GM23248 (cell line): Measurements from ENCODE around the gene ZSCAN18. TPM values are rescaled to one million over a fixed set of nuclear protein-coding genes. Genes with fewer than 3 reads are reported as not detected.

Experiments
- DNase-seq: peaks from one replicate; pipeline ENCODE4 v3.0.0-alpha.2; 2015
- H2AFZ ChIP-seq: fragments of 200-600 bp; sonication (generic); 2 replicates; pipeline ENCODE4 v1.6.1; 2016; ENCODE audit warnings: antibody characterized with exemption
- H3F3A ChIP-seq: fragments of 200-600 bp; sonication (generic); 2 replicates; pipeline ENCODE4 v1.6.1; 2016; ENCODE audit warnings: mild to moderate bottlenecking, antibody characterized with exemption, mixed run types; ENCODE audit not compliant: insufficient read depth
- H3K27ac ChIP-seq: fragments of 200-600 bp; sonication (generic); 2 replicates; pipeline ENCODE4 v1.5.1; 2016; ENCODE audit warnings: mild to moderate bottlenecking
- H3K27me3 ChIP-seq: fragments of 200-600 bp; sonication (generic); replicated peaks from 2 replicates; pipeline ENCODE4 v1.6.1; 2016; ENCODE audit warnings: mild to moderate bottlenecking; ENCODE audit not compliant: insufficient read depth
- H3K36me3 ChIP-seq: fragments of 200-600 bp; sonication (generic); 2 replicates; pipeline ENCODE4 v1.6.1; 2016; ENCODE audit warnings: low read depth, mild to moderate bottlenecking
- H3K4me1 ChIP-seq: fragments of 200-600 bp; sonication (generic); 2 replicates; pipeline ENCODE4 v1.6.1; 2016; ENCODE audit warnings: mild to moderate bottlenecking; ENCODE audit not compliant: insufficient read depth
- H3K4me2 ChIP-seq: fragments of 200-600 bp; sonication (generic); one replicate; pipeline ENCODE4 v1.6.1; 2016; ENCODE audit warnings: mild to moderate bottlenecking; ENCODE audit not compliant: unreplicated experiment
- H3K4me3 ChIP-seq: fragments of 200-600 bp; sonication (generic); 2 replicates; pipeline ENCODE4 v1.5.1; 2016; ENCODE audit warnings: mild to moderate bottlenecking
- H3K79me2 ChIP-seq: fragments of 200-600 bp; sonication (generic); 2 replicates; pipeline ENCODE4 v1.6.1; 2016; ENCODE audit warnings: mild to moderate bottlenecking; ENCODE audit not compliant: insufficient read depth
- H3K9ac ChIP-seq: fragments of 200-600 bp; sonication (generic); 2 replicates; pipeline ENCODE4 v1.6.1; 2016; ENCODE audit warnings: mild to moderate bottlenecking
- H3K9me2 ChIP-seq: fragments of 200-600 bp; sonication (generic); 2 replicates; pipeline ENCODE4 v1.6.1; 2016; ENCODE audit warnings: mixed run types, mild to moderate bottlenecking, moderate library complexity; ENCODE audit not compliant: insufficient read depth
- H3K9me3 ChIP-seq: fragments of 200-600 bp; sonication (generic); one replicate; pipeline ENCODE4 v1.6.1; 2017; ENCODE audit warnings: low read depth
- H4K20me1 ChIP-seq: fragments of 200-600 bp; sonication (generic); 2 replicates; pipeline ENCODE4 v1.6.0; 2016; ENCODE audit not compliant: insufficient read depth
- EZH2 ChIP-seq: fragments of 200-600 bp; sonication (generic); IDR thresholded peaks from 2 replicates; pipeline ENCODE4 v1.6.1; 2018; ENCODE audit warnings: antibody characterized with exemption, mild to moderate bottlenecking; ENCODE audit not compliant: insufficient read depth, poor library complexity, severe bottlenecking
- EZH2phosphoT487 ChIP-seq: fragments of 200-600 bp; sonication (generic); IDR thresholded peaks from 2 replicates; pipeline ENCODE4 v1.6.1; 2018; ENCODE audit warnings: antibody characterized with exemption, moderate library complexity, mild to moderate bottlenecking, low read depth; ENCODE audit not compliant: insufficient read depth
- WGBS, 2 experiments: methylation state at CpG; one replicate each; pipeline ENCODE4 v1.1.6; 2015 to 2017; ENCODE audit warnings: low lambda C conversion rate in 2 of 2, low coverage in 1 of 2; ENCODE audit errors: missing lambda C conversion rate in 2 of 2; 5-methylcytosine and 5-hydroxymethylcytosine counted together
- in situ Hi-C: fragments of 300-500 bp; cut with MboI; formaldehyde crosslinking; loops from 2 replicates; pipeline ENCODE4 v1.15.0; 2020
- polyA plus RNA-seq: library from polyadenylated mRNA; unstranded; fragments of >200 nt; fragmentation: Nextera tagmentation; extraction: Ambion mirVana; gene quantifications from 2 replicates; pipeline ENCODE4 v1.2.1, GENCODE V29; 2016
- total RNA-seq: library from RNA; depleted of rRNA; stranded (reverse); fragments of >200 nt; shearing (Covaris generic); gene quantifications from 2 replicates; pipeline ENCODE4 v1.2.3, GENCODE V29; 2014

ZSCAN18 gene
- total and polyA plus RNA-seq, 2 experiments from 2014 or later, result 19.0 to 52.6 TPM

DNA sequence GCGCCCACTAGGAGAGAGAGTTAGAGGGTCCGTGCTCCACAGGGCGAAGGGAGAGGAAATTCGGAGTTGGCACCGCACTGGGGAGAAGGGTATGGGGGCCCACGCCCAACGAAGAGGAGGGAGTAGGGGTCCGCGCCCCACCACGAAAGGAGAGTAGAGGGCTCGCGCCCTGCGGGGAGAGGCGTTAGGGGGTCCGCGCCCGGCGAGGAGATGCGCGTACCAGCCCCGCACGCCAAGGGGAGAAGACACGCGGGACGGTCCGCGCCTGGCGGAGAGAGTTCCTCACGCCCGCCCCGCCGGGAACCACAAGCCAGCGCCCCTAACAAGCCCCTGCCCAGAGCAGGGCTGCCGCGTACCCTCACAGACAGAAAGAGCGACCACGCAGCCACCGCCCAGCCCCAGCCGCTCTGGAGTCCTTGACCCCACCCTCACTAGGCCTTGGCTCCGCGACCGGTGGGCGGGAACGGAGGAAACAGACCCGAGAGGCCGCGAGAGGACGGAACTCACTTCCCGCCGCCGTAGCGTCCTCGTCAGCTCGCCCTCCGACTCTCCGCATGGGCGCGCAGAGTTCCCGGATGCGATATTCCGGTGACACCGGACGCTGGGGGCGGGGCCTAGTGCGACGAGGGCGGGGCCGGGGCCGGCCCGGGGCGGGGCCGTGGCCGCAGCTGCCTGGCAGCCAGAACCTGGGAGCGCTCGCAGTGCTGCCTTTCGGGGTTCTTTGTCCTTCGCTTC, 20.0 kb upstream of the ZSCAN18 start:
- Histone ChIP-seq H3K9ac (no peak overlapping the region), H3K27ac (no peak overlapping the region), H3K27me3 (no peaks in the 10 kb centered on the region), H3K9me3 (no peaks in the 10 kb centered on the region), H3K4me3 (no peak overlapping the region), H2AFZ (no peak overlapping the region), H3F3A (peaks cover 6% of the 10 kb centered on the region; the same call in 1 of the 2 replicates), H3K4me2 (no peak overlapping the region), H3K9me2 (no peaks in the 10 kb centered on the region), H3K4me1 (no peaks in the 10 kb centered on the region), H3K36me3 (no peaks in the 10 kb centered on the region), H4K20me1 (no peaks in the 10 kb centered on the region), H3K79me2 (no peaks in the 10 kb centered on the region)
- 7 to 10% methylated on average over 42 to 66 of the region's 77 CpGs for WGBS, 2 experiments
- TF ChIP-seq EZH2phosphoT487 (no peak), EZH2 (no peak)
- in situ Hi-C loops, result no loop called here
- DNase-seq, result no peak

DNA sequence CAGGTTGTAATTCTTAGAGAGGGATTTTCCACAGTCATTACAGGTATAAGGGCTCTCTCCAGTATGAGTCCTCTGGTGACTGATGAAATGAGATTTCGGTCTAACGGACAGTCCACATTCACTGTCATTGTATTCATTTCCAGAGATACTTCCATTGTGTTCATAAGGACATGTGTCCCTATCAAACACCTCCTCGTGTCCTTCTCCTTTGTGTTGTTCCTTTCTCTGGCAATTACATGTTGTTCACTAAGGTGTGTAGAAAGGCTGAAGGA, 10.5 kb upstream of the ZSCAN18 start:
- 53 to 54% methylated on average over 3 of the region's 3 CpGs for WGBS, 2 experiments
- Histone ChIP-seq H3K9me3 (peaks cover 8% of the 10 kb centered on the region), H3K27ac (no peak overlapping the region), H3K36me3 (no peaks in the 10 kb centered on the region), H3K9me2 (no peaks in the 10 kb centered on the region), H3F3A (no peaks in the 10 kb centered on the region), H4K20me1 (no peaks in the 10 kb centered on the region), H3K4me3 (no peak overlapping the region), H2AFZ (no peak overlapping the region), H3K9ac (no peak overlapping the region), H3K79me2 (no peaks in the 10 kb centered on the region), H3K27me3 (no peaks in the 10 kb centered on the region), H3K4me1 (no peaks in the 10 kb centered on the region), H3K4me2 (no peak overlapping the region)
- TF ChIP-seq EZH2phosphoT487 (no peak), EZH2 (no peak)
- DNase-seq, result no peak
- in situ Hi-C loops, result no loop called here

DNA sequence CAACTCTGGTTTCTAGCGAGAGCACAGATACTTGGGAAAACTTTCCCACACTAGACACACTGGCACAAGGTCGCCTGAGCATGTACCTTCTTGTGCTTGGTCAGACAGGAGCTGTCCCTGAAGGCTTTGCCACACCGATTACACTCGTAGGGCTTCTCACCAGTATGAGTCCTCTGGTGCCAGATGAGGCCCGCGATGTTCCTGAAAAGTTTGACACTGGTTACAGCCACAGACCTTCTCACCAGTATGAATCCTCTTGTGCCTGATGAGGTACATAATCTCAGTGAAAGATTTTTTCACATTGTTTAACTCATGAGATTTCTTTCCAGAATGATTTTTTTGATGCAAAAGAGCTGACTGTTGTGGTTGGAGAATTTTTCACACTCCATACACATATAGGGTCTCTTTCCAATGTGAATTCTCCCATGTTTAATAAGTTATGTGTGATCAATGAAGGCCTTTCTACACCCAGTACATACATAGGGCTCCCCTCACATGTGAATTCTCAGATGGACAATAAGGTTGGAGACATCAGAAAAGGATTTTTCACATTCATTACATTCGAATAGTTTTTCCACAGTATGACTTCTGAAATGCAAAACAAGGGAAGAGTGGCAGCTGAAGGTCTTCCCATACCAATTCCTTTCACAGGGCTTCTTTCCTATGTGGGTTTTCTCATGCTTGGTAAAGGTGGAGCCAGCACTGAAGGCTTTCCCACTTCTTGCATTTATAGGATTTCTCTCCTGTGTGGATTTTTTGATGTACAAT, 9.9 kb upstream of the ZSCAN18 start:
- Histone ChIP-seq H3K4me2 (no peak overlapping the region), H2AFZ (no peak overlapping the region), H3K79me2 (no peaks in the 10 kb centered on the region), H3K27ac (no peak overlapping the region), H3K9ac (no peak overlapping the region), H3K9me3 (peaks cover 8% of the 10 kb centered on the region), H3K4me1 (no peaks in the 10 kb centered on the region), H3K36me3 (no peaks in the 10 kb centered on the region), H4K20me1 (no peaks in the 10 kb centered on the region), H3K27me3 (no peaks in the 10 kb centered on the region), H3K4me3 (no peak overlapping the region), H3K9me2 (no peaks in the 10 kb centered on the region), H3F3A (no peaks in the 10 kb centered on the region)
- no peak for DNase-seq
- 47 to 51% methylated on average over 7 of the region's 7 CpGs for WGBS, 2 experiments
- in situ Hi-C loops, result no loop called here
- TF ChIP-seq EZH2phosphoT487, result no peak
- TF ChIP-seq EZH2, result no peak

DNA sequence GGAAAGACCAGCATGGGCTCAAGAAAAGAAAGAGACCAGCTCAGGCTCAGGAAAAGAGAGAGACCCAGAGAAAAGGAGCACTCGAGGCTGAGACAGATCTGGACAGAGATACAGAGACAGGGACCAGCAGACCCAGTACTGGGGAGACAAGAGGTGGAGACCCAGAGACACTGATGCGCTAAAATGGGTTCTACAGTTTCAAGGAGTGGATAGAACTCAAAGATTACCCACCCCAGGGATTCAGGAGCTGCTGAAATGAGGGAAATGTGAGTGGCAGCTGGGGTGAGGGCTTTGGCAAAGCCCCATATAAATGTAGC, 609 bp upstream of the ZSCAN18 start:
- Histone ChIP-seq H4K20me1 (no peaks in the 10 kb centered on the region), H3K4me2 (peak overlapping the region; percentile 93), H3K9me2 (no peaks in the 10 kb centered on the region), H3K4me3 (peak overlapping the region; percentile 83), H3K9me3 (no peaks in the 10 kb centered on the region), H2AFZ (peak overlapping the region; percentile 86), H3K9ac (peak overlapping the region; percentile 97), H3K79me2 (peaks cover 17% of the 10 kb centered on the region), H3K4me1 (no peaks in the 10 kb centered on the region), H3K27ac (peak overlapping the region; percentile 98), H3K36me3 (no peaks in the 10 kb centered on the region), H3K27me3 (no peaks in the 10 kb centered on the region), H3F3A (no peaks in the 10 kb centered on the region)
- 3 to 4% methylated on average over 2 of the region's 2 CpGs for WGBS, 2 experiments
- no peak for DNase-seq
- in situ Hi-C loops, result no loop called here
- no peak for TF ChIP-seq EZH2
- TF ChIP-seq EZH2phosphoT487, result no peak
